Heart left ventricle (tissue), 16 donors: Measurements from ENCODE around the gene COPS6. TPM values are rescaled to one million over a fixed set of nuclear protein-coding genes. Genes with fewer than 3 reads are reported as not detected.

Experiments used
- ATAC-seq, 4 donors: fragments of 200-7000 bp; cut with Tn5 transposase; one replicate each; pipeline ENCODE4 v1.9.1; 2020 to 2022; ENCODE audit warnings: moderate library complexity in 4 of 4, mild to moderate bottlenecking in 3 of 4, moderate number of reproducible peaks in 1 of 4
- DNase-seq, 5 donors: peaks; one replicate each; pipeline ENCODE4 v3.0.0-alpha.2; 2020
- H3K27ac ChIP-seq, 12 donors: fragments of 200-600 bp; sonication (generic) in 4 of 12; one replicate each; pipeline versions ENCODE4 v1.5.0 to v1.8.0; 2016 to 2022; ENCODE audit warnings: mild to moderate bottlenecking in 2 of 12
- H3K27me3 ChIP-seq, 9 donors: fragments of 200-600 bp; sonication (generic) in 2 of 9; one replicate each; pipeline versions ENCODE4 v1.5.1 to v1.8.0; 2016 to 2022; ENCODE audit warnings: mild to moderate bottlenecking in 3 of 9
- H3K36me3 ChIP-seq, 9 donors: fragments of 200-600 bp; sonication (generic) in 2 of 9; one replicate each; pipeline versions ENCODE4 v1.5.0 to v1.8.0; 2018 to 2022; ENCODE audit warnings: mild to moderate bottlenecking in 2 of 9
- H3K4me1 ChIP-seq, 12 donors: fragments of 200-600 bp; sonication (generic) in 4 of 12; one replicate each; pipeline versions ENCODE4 v1.5.0 to v1.8.0; 2016 to 2022; ENCODE audit warnings: mild to moderate bottlenecking in 3 of 12
- H3K4me3 ChIP-seq, 12 donors: fragments of 200-600 bp; sonication (generic) in 4 of 12; one replicate each; pipeline versions ENCODE4 v1.5.0 to v1.8.0; 2017 to 2022; ENCODE audit warnings: mild to moderate bottlenecking in 9 of 12, moderate library complexity in 4 of 12
- H3K9me3 ChIP-seq, 12 donors: fragments of 200-600 bp; sonication (generic) in 4 of 12; one replicate each; pipeline versions ENCODE4 v1.5.0 to v1.8.0; 2016 to 2022; ENCODE audit warnings: mild to moderate bottlenecking in 1 of 12
- POLR2A ChIP-seq, 2 donors: fragments of 450-650 bp; IDR thresholded peaks; one replicate each; pipeline ENCODE4 v1.6.1; 2017; ENCODE audit warnings: antibody characterized with exemption in 2 of 2, mild to moderate bottlenecking in 2 of 2, moderate library complexity in 2 of 2
- WGBS, 4 donors: extraction: QIAGEN DNeasy Blood & Tissue Kit in 2 of 4; methylation state at CpG; one replicate each; pipeline versions ENCODE4 v1.1.5 to v1.1.7; 2013 to 2018; 5-methylcytosine and 5-hydroxymethylcytosine counted together
- intact Hi-C, 10 donors: fragments of 100-400 bp; cut with DNase I; formaldehyde crosslinking; loops; one replicate each; pipeline versions ENCODE4 v1.11.1 to v1.14.2; 2022
- polyA plus RNA-seq, 2 donors: library from polyadenylated mRNA; stranded (reverse); fragments of 200-250 nt; gene quantifications; one replicate each; pipeline ENCODE4 v1.2.3, GENCODE V29; 2013
- total RNA-seq, 9 donors: library from RNA; depleted of rRNA in 2 of 9; stranded (reverse); fragments of >200 nt in 2 of 9; fragmentation: NEBNext Ultra II Directional in 3 of 9; extraction: Animal tissue kit (Norgen Biotek cat#: 25700) in 3 of 9; gene quantifications; one replicate each; pipeline versions ENCODE4 v1.1.0 to v1.2.4, GENCODE V29; 2016 to 2023
- TF ChIP-seq, protein P1 (sequence below), 12 donors: fragments of 200-600 bp; sonication (generic) in 4 of 12; IDR thresholded peaks; one replicate each; pipeline versions ENCODE4 v1.5.0 to v1.8.0; 2018 to 2022; ENCODE audit warnings: antibody characterized with exemption in 12 of 12, mild to moderate bottlenecking in 5 of 12
- donor health status: ischemic (EF 13 %, LVEDD 7.1; RV severe dilation, severe dysfunction).
- donor health status: healthy with polysubstance abuse.
- donor health status: DM: no; HTN: yes; CAD: no.
- donor health status: DM: no; HTN: no; CAD: no.
- donor health status: ischemic (EF 25% LVEDD 6.9; RV normal size, moderate dysfunction).
- donor health status: ischemic (EF 25% LVEDD 5.7; RV mildly dilated, moderate dysfunction).
- donor health status: healthy.
- donor health status: DM: yes; HTN: yes; CAD: no.
- donor health status: ischemic (EF 35%, LVEDD 5.7; RV mildly dilated, moderate dysfunction).
- donor health status: nonischemic (EF 11% LVEDD 7.7; RV severe dilation, severe dysfunction).
- donor health status: DM: yes; HTN: yes; CAD: no.
- donor health status: PGD.
- donor health status: ischemic (EF 29% LVEDD 5.4; RV normal size, mild dysfunction).
- donor health status: nonischemic (EF 23%, LVEDD 6.1; RV moderate dilation, normal function).

Gene COPS6
- total and polyA plus RNA-seq, 11 donors = 53.3 to 130 (median 109) TPM

DNA sequence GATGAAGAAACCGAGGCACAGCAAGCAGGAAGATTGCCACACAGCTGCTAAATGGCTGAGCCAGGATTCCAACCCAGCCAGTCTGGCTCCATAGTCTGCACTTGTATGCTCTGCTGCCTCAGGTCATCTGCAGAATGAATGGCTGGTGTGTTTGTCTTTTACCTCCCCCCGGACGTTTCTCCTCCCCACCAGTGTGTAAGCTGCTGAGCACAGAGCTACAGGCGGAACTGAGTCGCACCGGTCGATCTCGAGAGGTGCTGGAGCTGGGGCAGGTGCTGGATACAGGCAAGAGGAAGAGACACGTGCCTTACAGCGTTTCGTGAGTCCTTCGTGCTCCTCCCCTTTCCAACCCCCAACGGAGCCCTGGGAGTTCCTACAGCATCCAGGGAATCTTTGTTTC, 33.3 kb downstream of the COPS6 start:
- no peaks in the 10 kb centered on the region for H3K27me3 ChIP-seq
- DNase-seq = peak in 1 of 5 donors; percentile 13
- no peak for ATAC-seq
- peaks cover 0 to 4% (median 0%) of the 10 kb centered on the region in 9 donors for H3K36me3 ChIP-seq
- H3K4me1 ChIP-seq = peaks cover 0 to 42% (median 26%) of the 10 kb centered on the region in 12 donors
- WGBS, 4 donors = 74 to 78% (median 75%) methylated on average over 13 of the region's 13 CpGs
- H3K4me3 ChIP-seq = no peak overlapping the region
- TF ChIP-seq, protein P1, sequence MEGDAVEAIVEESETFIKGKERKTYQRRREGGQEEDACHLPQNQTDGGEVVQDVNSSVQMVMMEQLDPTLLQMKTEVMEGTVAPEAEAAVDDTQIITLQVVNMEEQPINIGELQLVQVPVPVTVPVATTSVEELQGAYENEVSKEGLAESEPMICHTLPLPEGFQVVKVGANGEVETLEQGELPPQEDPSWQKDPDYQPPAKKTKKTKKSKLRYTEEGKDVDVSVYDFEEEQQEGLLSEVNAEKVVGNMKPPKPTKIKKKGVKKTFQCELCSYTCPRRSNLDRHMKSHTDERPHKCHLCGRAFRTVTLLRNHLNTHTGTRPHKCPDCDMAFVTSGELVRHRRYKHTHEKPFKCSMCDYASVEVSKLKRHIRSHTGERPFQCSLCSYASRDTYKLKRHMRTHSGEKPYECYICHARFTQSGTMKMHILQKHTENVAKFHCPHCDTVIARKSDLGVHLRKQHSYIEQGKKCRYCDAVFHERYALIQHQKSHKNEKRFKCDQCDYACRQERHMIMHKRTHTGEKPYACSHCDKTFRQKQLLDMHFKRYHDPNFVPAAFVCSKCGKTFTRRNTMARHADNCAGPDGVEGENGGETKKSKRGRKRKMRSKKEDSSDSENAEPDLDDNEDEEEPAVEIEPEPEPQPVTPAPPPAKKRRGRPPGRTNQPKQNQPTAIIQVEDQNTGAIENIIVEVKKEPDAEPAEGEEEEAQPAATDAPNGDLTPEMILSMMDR (IDR thresholded peaks at IDR 0.05) = no peak
- TF ChIP-seq POLR2A (IDR thresholded peaks at IDR 0.05) = no peak
- no peaks in the 10 kb centered on the region for H3K9me3 ChIP-seq
- intact Hi-C loops = no loop called here
- no peak overlapping the region for H3K27ac ChIP-seq

GRCh38 chr7:100122568-100122967, 33.8 kb downstream of the COPS6 start:
- Histone ChIP-seq H3K27me3 (no peaks in the 10 kb centered on the region), H3K9me3 (no peaks in the 10 kb centered on the region), H3K4me3 (no peak overlapping the region), H3K4me1 (peaks cover 0 to 42% (median 27%) of the 10 kb centered on the region in 12 donors), H3K36me3 (peaks cover 0 to 4% (median 0%) of the 10 kb centered on the region in 9 donors), H3K27ac (no peak overlapping the region)
- WGBS, 4 donors = 88 to 100% (median 93%) methylated on average over 1 of the region's 1 CpG
- intact Hi-C loops = no loop called here
- TF ChIP-seq POLR2A (IDR thresholded peaks at IDR 0.05) = no peak
- TF ChIP-seq, protein P1 (IDR thresholded peaks at IDR 0.05) = no peak
- peak in 1 of 5 donors; percentile 16 for DNase-seq
- no peak for ATAC-seq

GRCh38 chr7:100124301-100125230, 35.8 kb downstream of the COPS6 start:
- H3K4me1 ChIP-seq = peaks cover 0 to 45% (median 27%) of the 10 kb centered on the region in 12 donors
- DNase-seq = peak in 2 of 5 donors; percentile 5 to 12

More at GRCh38 chr7:100124301-100125230, 35.8 kb downstream of the COPS6 start:
- Histone ChIP-seq H3K27ac (peak overlapping the region in 1 of 12 donors; percentile 27), H3K4me3 (no peak overlapping the region), H3K36me3 (peaks cover 0 to 4% (median 0%) of the 10 kb centered on the region in 9 donors), H3K27me3 (no peaks in the 10 kb centered on the region), H3K9me3 (no peaks in the 10 kb centered on the region)
- ATAC-seq = no peak
- TF ChIP-seq, protein P1 (IDR thresholded peaks at IDR 0.05) = no peak
- no peak for TF ChIP-seq POLR2A (IDR thresholded peaks at IDR 0.05)
- WGBS, 4 donors = 66 to 75% (median 72%) methylated on average over 4 of the region's 4 CpGs
- intact Hi-C loops = loop anchor here in 8 of 10 donors (5.0 kb wide), 5 partner anchors 32 to 212 kb away; partner anchors contain the start of genes AZGP1 (in 1 of the 8) and COPS6 (in 1 of the 8)
